IMR-90 (cell line): ENCODE results near the gene INPP4A. TPM values are rescaled to one million over a fixed set of nuclear protein-coding genes. Genes with fewer than 3 reads are reported as not detected.

Experiments
- ATAC-seq: fragments of 200-7000 bp; cut with Tn5 transposase; 2 replicates; pipeline ENCODE4 v1.9.1; 2020; ENCODE audit warnings: low read depth, mild to moderate bottlenecking, moderate library complexity
- BruUV-seq: library from RNA; stranded (reverse); fragments of 400-500 nt; replicated peaks from 2 replicates; lab custom pipeline; 2021; lab: Mats Ljungman, UMichigan
- CTCF ChIA-PET: fragments of 300-600 bp; formaldehyde crosslinking; extraction: SDS; loops from one replicate; lab custom pipeline; 2021; ENCODE audit warnings: antibody characterized with exemption; lab: Yijun Ruan, JAX
- POLR2A ChIA-PET: fragments of 300-600 bp; sonication (Branson Sonifier 250); formaldehyde crosslinking; loops from one replicate; lab custom pipeline; 2022; ENCODE audit warnings: antibody characterized with exemption; ENCODE audit not compliant: unreplicated experiment; lab: Charles Lee
- DNase-seq: peaks from one replicate; pipeline ENCODE4 v3.0.0; 2013
- H2AFZ ChIP-seq: replicated peaks from 2 replicates; pipeline ENCODE3; 2013; ENCODE audit warnings: low read length, mild to moderate bottlenecking; ENCODE audit not compliant: poor library complexity
- H2AK5ac ChIP-seq: 2 replicates; pipeline ENCODE4 v1.6.1; 2013; ENCODE audit warnings: low read depth, low read length, inconsistent platforms
- H2AK9ac ChIP-seq: replicated peaks from 2 replicates; pipeline ENCODE3; 2013; ENCODE audit warnings: mild to moderate bottlenecking, low read depth, low read length, moderate library complexity; ENCODE audit not compliant: poor library complexity
- H2BK120ac ChIP-seq: 2 replicates; pipeline ENCODE4 v1.6.1; 2013; ENCODE audit warnings: low read depth, low read length, inconsistent platforms
- H2BK15ac ChIP-seq: 3 replicates; pipeline ENCODE4 v1.6.1; 2013; ENCODE audit warnings: low read depth, low read length, inconsistent platforms
- H2BK20ac ChIP-seq: 2 replicates; pipeline ENCODE4 v1.6.1; 2013; ENCODE audit warnings: low read depth, mild to moderate bottlenecking, inconsistent platforms, low read length, moderate library complexity
- H2BK5ac ChIP-seq: 2 replicates; pipeline ENCODE4 v1.6.1; 2013; ENCODE audit warnings: mild to moderate bottlenecking, low read depth, low read length, inconsistent platforms; ENCODE audit not compliant: poor library complexity, severe bottlenecking
- H3K14ac ChIP-seq: replicated peaks from 2 replicates; pipeline ENCODE4 v1.6.1; 2013; ENCODE audit warnings: low read depth, low read length, inconsistent platforms
- H3K18ac ChIP-seq: 2 replicates; pipeline ENCODE4 v1.6.1; 2013; ENCODE audit warnings: low read depth, low read length, control low read depth
- H3K23ac ChIP-seq: 2 replicates; pipeline ENCODE4 v1.6.1; 2013; ENCODE audit warnings: low read depth, low read length, inconsistent platforms
- H3K27ac ChIP-seq: 2 replicates; pipeline ENCODE4 v1.5.1; 2013; ENCODE audit warnings: mild to moderate bottlenecking, control low read depth, low read length; ENCODE audit not compliant: insufficient read depth
- H3K27me3 ChIP-seq: 2 replicates; pipeline ENCODE4 v1.6.1; 2013; ENCODE audit warnings: low read length; ENCODE audit not compliant: control insufficient read depth, insufficient read depth
- H3K36me3 ChIP-seq: 2 replicates; pipeline ENCODE4 v1.6.1; 2013; ENCODE audit warnings: low read length, mixed read lengths; ENCODE audit not compliant: control insufficient read depth, insufficient read depth
- H3K4ac ChIP-seq: 2 replicates; pipeline ENCODE4 v1.6.1; 2013; ENCODE audit warnings: low read depth, low read length, inconsistent platforms
- H3K4me1 ChIP-seq: 2 replicates; pipeline ENCODE4 v1.6.1; 2013; ENCODE audit warnings: low read length, mixed read lengths; ENCODE audit not compliant: control insufficient read depth, insufficient read depth
- H3K4me2 ChIP-seq: 2 replicates; pipeline ENCODE4 v1.6.1; 2013; ENCODE audit warnings: low read depth, mild to moderate bottlenecking, control low read depth, low read length, moderate library complexity
- H3K4me3 ChIP-seq: 2 replicates; pipeline ENCODE4 v1.5.1; 2013; ENCODE audit warnings: low read depth, mild to moderate bottlenecking, control low read depth, low read length, moderate library complexity; ENCODE audit not compliant: insufficient read depth
- H3K56ac ChIP-seq: 2 replicates; pipeline ENCODE4 v1.6.1; 2013; ENCODE audit warnings: low read length, inconsistent platforms; ENCODE audit not compliant: insufficient read depth; ENCODE audit errors: extremely low read depth
- H3K79me1 ChIP-seq, 2 experiments: 2 replicates each; pipeline ENCODE4 v1.6.1; 2013; ENCODE audit warnings: low read length in 2 of 2, inconsistent platforms in 1 of 2, low read depth in 1 of 2
- H3K9ac ChIP-seq: 2 replicates; pipeline ENCODE4 v1.6.1; 2013; ENCODE audit warnings: low read depth, low read length, control low read depth
- H3K9me1 ChIP-seq: 2 replicates; pipeline ENCODE4 v1.6.1; 2013; ENCODE audit warnings: low read length, inconsistent platforms; ENCODE audit not compliant: insufficient read depth
- H3K9me3 ChIP-seq: 2 replicates; pipeline ENCODE4 v1.6.1; 2013; ENCODE audit warnings: low read length; ENCODE audit not compliant: control insufficient read depth, insufficient read depth
- H4K20me1 ChIP-seq: 2 replicates; pipeline ENCODE4 v1.6.1; 2013; ENCODE audit warnings: low read length, inconsistent platforms; ENCODE audit not compliant: insufficient read depth
- H4K5ac ChIP-seq: 2 replicates; pipeline ENCODE4 v1.6.1; 2013; ENCODE audit warnings: mild to moderate bottlenecking, low read depth, low read length, control low read depth
- H4K8ac ChIP-seq, 2 experiments: 2 replicates each; pipeline ENCODE4 v1.6.1; 2013; ENCODE audit warnings: low read depth in 2 of 2, low read length in 2 of 2, control low read depth in 1 of 2, inconsistent platforms in 1 of 2
- H4K91ac ChIP-seq: 2 replicates; pipeline ENCODE4 v1.6.1; 2013; ENCODE audit warnings: low read depth, low read length, inconsistent platforms; ENCODE audit not compliant: insufficient read depth
- SMC3 ChIP-seq: fragments of 150-350 bp; IDR thresholded peaks from 2 replicates; pipeline ENCODE4 v1.6.1; 2016; ENCODE audit warnings: low read depth, mild to moderate bottlenecking, antibody characterized with exemption, low read length, moderate library complexity
- WGBS, 2 experiments: methylation state at CpG; one replicate each; pipeline versions ENCODE4 v1.1.5 to v1.1.7; 2013; ENCODE audit warnings: missing lambda C conversion rate in 2 of 2; ENCODE audit not compliant: insufficient read length in 1 of 2; ENCODE audit errors: extremely low coverage in 2 of 2; 5-methylcytosine and 5-hydroxymethylcytosine counted together
- dilution Hi-C: fragments of 300-500 bp; cut with HindIII; formaldehyde crosslinking; loops from one replicate; pipeline ENCODE4 v1.14.3; 2018; ENCODE audit warnings: low sequenced_read_pairs; ENCODE audit not compliant: unreplicated experiment
- in situ Hi-C: fragments of 300-500 bp; cut with MboI; formaldehyde crosslinking; loops from 3 replicates; pipeline ENCODE4 v1.14.3; 2019; ENCODE audit warnings: low sequenced_read_pairs, inconsistent platforms, mixed read lengths
- intact Hi-C: fragments of 100-400 bp; cut with micrococcal nuclease; formaldehyde crosslinking; loops from 2 replicates; pipeline ENCODE4 v1.10.0; 2022
- polyA plus RNA-seq, 3 experiments: library from polyadenylated mRNA; depleted of rRNA; stranded (reverse); fragments of >200 nt; gene quantifications; 2 replicates each; pipeline ENCODE4 v1.2.3, GENCODE V29; 2012; ENCODE audit warnings: low replicate concordance in 1 of 3
- total RNA-seq: library from RNA; depleted of rRNA; stranded (reverse); fragments of >200 nt; gene quantifications from 2 replicates; pipeline ENCODE4 v1.2.3, GENCODE V29; 2012

INPP4A gene
- total and polyA plus RNA-seq, 2 of the 4 experiments (the other 2 are of a cell fraction) = 14.5 to 27.1 TPM

DNA sequence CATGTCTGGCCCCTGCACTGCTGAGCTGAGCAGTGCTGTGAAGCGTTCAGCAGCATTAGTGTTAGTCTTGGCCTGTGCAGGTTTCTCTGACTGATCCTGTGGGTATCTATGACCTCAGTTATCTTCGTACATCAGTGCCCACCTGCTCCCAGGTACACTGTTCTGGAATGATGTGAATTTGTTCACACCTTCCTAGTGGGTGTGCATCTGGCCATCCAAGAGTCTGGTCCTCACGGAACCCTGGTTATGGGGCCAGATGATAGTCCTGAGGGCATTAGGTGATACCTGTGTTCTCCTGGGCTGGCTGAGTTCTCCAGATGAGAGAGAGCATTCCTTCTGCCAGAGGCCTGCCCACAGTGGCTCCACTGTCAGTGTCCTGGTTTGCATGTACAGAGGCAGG lies 57.2 kb downstream of the INPP4A start:
- intact Hi-C loops = no loop called here
- H3K4ac ChIP-seq = no peak overlapping the region
- DNase-seq (no peak), ATAC-seq (no peak)
- peaks cover 13% of the 10 kb centered on the region; the same call in 1 of the 2 replicates for H3K9me1 ChIP-seq
- no peak overlapping the region for H2BK15ac ChIP-seq
- no peak overlapping the region for H3K56ac ChIP-seq
- H3K9me3 ChIP-seq = peaks cover 1% of the 10 kb centered on the region; the same call in 1 of the 2 replicates
- H3K27me3 ChIP-seq = no peaks in the 10 kb centered on the region
- in situ Hi-C loops = no loop called here
- no peak overlapping the region for H3K23ac ChIP-seq
- no peak overlapping the region for H4K91ac ChIP-seq
- dilution Hi-C loops = no loop called here
- no peak overlapping the region for H3K9ac ChIP-seq
- no peak overlapping the region for H3K4me3 ChIP-seq
- no peak overlapping the region for H3K27ac ChIP-seq
- POLR2A ChIA-PET = no interaction called here
- H3K4me1 ChIP-seq = peaks cover 17% of the 10 kb centered on the region
- BruUV-seq = no TSS peak
- TF ChIP-seq SMC3 = no peak
- H2BK120ac ChIP-seq = no peak overlapping the region
- peaks cover 27 to 46% of the 10 kb centered on the region in 2 experiments for H3K79me1 ChIP-seq
- H4K20me1 ChIP-seq = peaks cover 15% of the 10 kb centered on the region
- no peak overlapping the region for H3K14ac ChIP-seq
- H2BK5ac ChIP-seq = no peak overlapping the region
- no peak overlapping the region for H2BK20ac ChIP-seq
- no peaks in the 10 kb centered on the region for H3K36me3 ChIP-seq
- no peak overlapping the region for H3K4me2 ChIP-seq
- no peak overlapping the region for H2AK5ac ChIP-seq
- no peak overlapping the region for H2AK9ac ChIP-seq
- no CpG with 5 or more reads among the region's 3 CpGs for WGBS, 2 experiments
- H3K18ac ChIP-seq = no peak overlapping the region
- CTCF ChIA-PET = no interaction called here
- H4K8ac ChIP-seq = no peak overlapping the region
- H4K5ac ChIP-seq = no peak overlapping the region
- H2AFZ ChIP-seq = no peak overlapping the region
